ENCODE data around the gene GANC. TPM values are rescaled to one million over a fixed set of nuclear protein-coding genes. Genes with fewer than 3 reads are reported as not detected.

The GANC gene
- total RNA-seq, 1 experiment from 2014 or later: 15.8 TPM

GRCh38 chr15:42306681-42307080 lies 33.7 kb downstream of the GANC start:
- Mint-ChIP-seq H3K36me3 (ENCODE audit: insufficient read depth in 1 of 3, low read depth in 3 of 3) (peaks cover 0 to 13% (median 3%) of the 10 kb centered on the region in 3 experiments; a peak in 3 of 7 replicates), H3K4me1 (no peaks in the 10 kb centered on the region), H3K27ac (no peak overlapping the region), H3K9me3 (peaks cover 11 to 16% of the 10 kb centered on the region in 2 experiments), H3K4me3 (no peak overlapping the region), H3K27me3 (ENCODE audit: low read depth) (peaks cover 2% of the 10 kb centered on the region)
- H4K5ac ChIP-seq (ENCODE audit: insufficient read length, low read depth, low read length): no peak overlapping the region
- no peak for DNase-seq
- H3K4me2 ChIP-seq (ENCODE audit: insufficient read depth, insufficient read length, low read length): no peak overlapping the region
- no peak overlapping the region for H2AFZ ChIP-seq (ENCODE audit: low read length)
- no peak overlapping the region for H2AK5ac ChIP-seq (ENCODE audit: insufficient read length, low read length)
- no peak overlapping the region for H2BK12ac ChIP-seq (ENCODE audit: insufficient read length, low read depth, low read length)
- no peak overlapping the region for H3K56ac ChIP-seq (ENCODE audit: insufficient read length, low read depth, low read length)
- H4K8ac ChIP-seq (replicated peaks; ENCODE audit: insufficient read length, low read depth, low read length): no peak overlapping the region
- no CpG with 5 or more reads among the region's 1 CpG for WGBS (ENCODE audit: extremely low coverage, insufficient read length, low lambda C conversion rate)
- H3K9ac ChIP-seq (ENCODE audit: extremely low read depth, insufficient read length, low read length): no peak overlapping the region
- H3K27ac ChIP-seq (ENCODE audit: insufficient read length, low read depth, low read length): no peak overlapping the region
- H2BK5ac ChIP-seq (ENCODE audit: insufficient read length, low read length): no peak overlapping the region
- no peak overlapping the region for H4K91ac ChIP-seq (ENCODE audit: insufficient read length, low read depth, low read length)
- H3K18ac ChIP-seq (ENCODE audit: insufficient read length, low read depth, low read length): no peak overlapping the region
- H3K14ac ChIP-seq (ENCODE audit: insufficient read depth, low read length): no peak overlapping the region
- no peaks in the 10 kb centered on the region for H4K20me1 ChIP-seq (ENCODE audit: control insufficient read depth, insufficient read depth, insufficient read length)
- H2BK120ac ChIP-seq (ENCODE audit: low read depth, low read length, poor library complexity, severe bottlenecking): no peak overlapping the region
- no peak overlapping the region for H2BK15ac ChIP-seq (ENCODE audit: low read depth, low read length)
- no peak overlapping the region for H3K4ac ChIP-seq (ENCODE audit: low read depth, low read length)
- no peak overlapping the region for H3K23ac ChIP-seq (ENCODE audit: insufficient read length, low read depth, low read length)
- H3K79me1 ChIP-seq (ENCODE audit: insufficient read depth, low read depth, low read length, poor library complexity, severe bottlenecking): no peaks in the 10 kb centered on the region
- H3T11ph ChIP-seq (ENCODE audit: low read length): no peak overlapping the region
- no peaks in the 10 kb centered on the region for H3K9me3 ChIP-seq (ENCODE audit: control insufficient read depth, low read depth, low read length)
- no peaks in the 10 kb centered on the region for H3K23me2 ChIP-seq (ENCODE audit: insufficient read length, low read depth, low read length, poor library complexity, severe bottlenecking)
- no peaks in the 10 kb centered on the region for H3K79me2 ChIP-seq (ENCODE audit: insufficient read depth, low read length)
- no peaks in the 10 kb centered on the region for H3K4me1 ChIP-seq (ENCODE audit: insufficient read depth, low read length)
- TF ChIP-seq, protein P1, sequence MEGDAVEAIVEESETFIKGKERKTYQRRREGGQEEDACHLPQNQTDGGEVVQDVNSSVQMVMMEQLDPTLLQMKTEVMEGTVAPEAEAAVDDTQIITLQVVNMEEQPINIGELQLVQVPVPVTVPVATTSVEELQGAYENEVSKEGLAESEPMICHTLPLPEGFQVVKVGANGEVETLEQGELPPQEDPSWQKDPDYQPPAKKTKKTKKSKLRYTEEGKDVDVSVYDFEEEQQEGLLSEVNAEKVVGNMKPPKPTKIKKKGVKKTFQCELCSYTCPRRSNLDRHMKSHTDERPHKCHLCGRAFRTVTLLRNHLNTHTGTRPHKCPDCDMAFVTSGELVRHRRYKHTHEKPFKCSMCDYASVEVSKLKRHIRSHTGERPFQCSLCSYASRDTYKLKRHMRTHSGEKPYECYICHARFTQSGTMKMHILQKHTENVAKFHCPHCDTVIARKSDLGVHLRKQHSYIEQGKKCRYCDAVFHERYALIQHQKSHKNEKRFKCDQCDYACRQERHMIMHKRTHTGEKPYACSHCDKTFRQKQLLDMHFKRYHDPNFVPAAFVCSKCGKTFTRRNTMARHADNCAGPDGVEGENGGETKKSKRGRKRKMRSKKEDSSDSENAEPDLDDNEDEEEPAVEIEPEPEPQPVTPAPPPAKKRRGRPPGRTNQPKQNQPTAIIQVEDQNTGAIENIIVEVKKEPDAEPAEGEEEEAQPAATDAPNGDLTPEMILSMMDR (conservative IDR thresholded peaks at IDR 0.05): no peak
- H2BK20ac ChIP-seq (ENCODE audit: low read depth, low read length, poor library complexity, severe bottlenecking): no peak overlapping the region
- no peaks in the 10 kb centered on the region for H3K27me3 ChIP-seq (ENCODE audit: insufficient read depth, low read length)
